Measurements from ENCODE around the gene CCL5. TPM values are rescaled to one million over a fixed set of nuclear protein-coding genes. Genes with fewer than 3 reads are reported as not detected.

CCL5 gene
- 0.31 TPM in 1 of 2 replicates, not detected in the other for total RNA-seq (2014; rRNA removed; shearing (Covaris generic))

DNA sequence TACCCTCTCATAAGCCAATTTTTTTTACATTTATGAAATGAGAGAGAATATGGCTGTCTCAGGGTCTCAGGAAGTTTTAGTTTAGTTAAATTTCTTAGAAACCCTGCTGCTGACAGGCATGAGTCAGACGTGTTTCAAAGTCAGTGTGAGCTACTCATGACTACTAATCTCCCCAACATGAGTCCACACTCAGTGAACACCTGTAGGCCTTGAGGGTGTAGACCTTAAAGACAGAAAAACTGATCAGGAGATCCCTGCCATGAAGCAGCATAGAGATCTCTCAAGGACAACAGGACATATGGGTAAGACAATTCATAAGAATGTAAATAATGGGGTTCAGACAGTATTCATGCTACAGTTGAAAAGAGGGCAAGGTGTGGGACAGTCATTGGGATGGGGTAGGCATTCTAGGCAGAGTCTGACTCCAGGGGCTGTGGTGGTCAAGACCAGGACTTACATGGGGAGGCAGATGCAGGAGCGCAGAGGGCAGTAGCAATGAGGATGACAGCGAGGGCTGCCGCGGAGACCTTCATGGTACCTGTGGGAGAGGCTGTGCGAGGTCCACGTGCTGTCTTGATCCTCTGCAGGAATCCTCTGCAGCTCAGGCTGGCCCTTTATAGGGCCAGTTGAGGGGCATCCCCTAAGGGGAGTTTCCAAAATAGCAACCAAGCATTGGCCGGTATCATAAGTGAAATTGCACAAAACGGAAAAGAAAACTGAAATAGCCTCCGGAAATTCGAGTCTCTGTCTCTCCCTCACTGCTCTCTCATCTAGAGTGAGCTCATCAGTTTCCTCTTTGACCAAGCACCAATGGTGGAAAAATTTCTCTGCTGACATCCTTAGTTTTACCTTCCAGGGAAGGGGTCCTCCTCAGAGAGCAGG is at the start of gene CCL5:
CCL5 (minus strand) TSS at position 588 of the 882 bp plus-strand sequence.
- DNase-seq (ENCODE audit: low spot score), result no peak

DNA sequence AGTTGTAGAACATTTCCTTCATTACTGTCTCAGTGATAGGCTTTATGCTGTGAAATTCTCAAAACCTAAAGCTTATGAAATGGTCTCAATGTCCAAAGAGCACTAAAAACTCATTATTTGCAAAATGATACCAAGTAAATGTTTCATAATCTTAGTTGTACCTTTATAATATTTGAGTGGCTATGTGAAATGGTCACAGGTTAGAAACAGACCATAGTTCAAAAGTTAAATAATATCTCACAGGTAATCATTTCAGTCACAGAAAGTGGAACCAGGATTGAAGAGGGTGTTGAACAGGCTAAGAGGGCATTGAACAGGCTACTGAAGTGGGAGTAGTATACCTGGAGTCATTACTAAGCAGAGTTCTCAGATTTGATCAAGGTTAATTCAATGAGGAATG is 47.6 kb upstream of the CCL5 start:
- no peak for DNase-seq (ENCODE audit: low spot score)

DNA sequence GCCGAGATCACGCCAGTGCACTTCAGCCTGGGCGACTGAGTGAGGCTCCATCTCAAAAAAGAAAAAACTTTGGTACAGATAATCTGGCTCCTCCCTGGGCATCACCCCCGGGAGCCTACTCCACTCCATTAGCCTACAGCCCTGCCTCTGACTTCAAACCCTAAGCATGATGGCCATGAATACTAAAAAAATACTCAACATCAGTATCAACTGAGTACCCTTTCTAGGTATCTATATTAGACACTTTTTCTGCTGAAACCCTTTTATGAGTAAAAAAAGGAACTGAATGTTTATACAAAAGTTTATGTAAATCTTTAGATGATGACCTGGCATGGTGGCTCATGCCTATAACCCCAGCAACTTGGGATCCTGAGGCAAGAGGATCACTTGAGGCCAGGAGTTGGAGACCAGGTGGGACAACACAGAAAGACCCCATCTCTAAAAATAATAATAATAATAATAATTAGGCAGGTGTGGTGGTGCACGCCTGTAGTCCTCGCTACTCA is 43.5 kb upstream of the CCL5 start:
- no peak for DNase-seq (ENCODE audit: low spot score)

DNA sequence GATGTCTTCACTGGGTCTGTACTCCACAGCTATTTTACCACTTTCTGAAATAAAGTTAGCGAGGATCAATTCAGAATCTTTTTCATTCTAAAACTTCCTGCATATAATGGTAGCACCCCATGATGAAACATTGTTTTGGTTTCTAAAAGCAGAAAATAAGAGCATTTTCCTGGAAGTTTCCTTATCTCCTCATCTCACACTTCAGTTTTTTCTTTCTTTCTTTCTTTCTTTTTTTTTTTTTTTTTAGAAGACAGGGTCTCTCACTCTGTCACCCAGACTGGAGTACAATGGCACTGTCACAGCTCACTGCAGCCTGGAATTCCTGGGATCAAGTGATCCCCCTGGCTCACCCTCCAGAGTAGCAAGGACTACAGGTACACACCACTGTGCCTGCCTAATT is 40.1 kb upstream of the CCL5 start:
- no peak for DNase-seq (ENCODE audit: low spot score)

DNA sequence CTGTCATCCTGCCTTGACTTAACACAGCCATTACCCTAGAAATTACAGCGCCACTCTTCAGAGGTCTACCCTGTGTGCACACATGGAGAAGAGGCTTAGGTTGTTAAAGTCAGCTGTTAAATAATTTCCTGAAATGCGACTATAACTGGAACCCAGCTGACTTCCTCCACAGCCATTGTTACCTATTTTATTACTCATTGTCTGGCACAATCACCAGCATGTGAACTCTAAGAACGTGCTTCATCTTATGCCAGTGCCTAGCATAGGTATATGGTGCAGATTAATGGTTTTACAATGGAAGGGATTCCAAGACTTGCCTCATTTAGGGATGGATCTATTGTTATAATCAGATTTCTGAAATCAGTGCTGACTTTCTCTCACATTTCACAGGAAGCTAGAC is 38.5 kb upstream of the CCL5 start:
- DNase-seq (ENCODE audit: low spot score), result no peak

DNA sequence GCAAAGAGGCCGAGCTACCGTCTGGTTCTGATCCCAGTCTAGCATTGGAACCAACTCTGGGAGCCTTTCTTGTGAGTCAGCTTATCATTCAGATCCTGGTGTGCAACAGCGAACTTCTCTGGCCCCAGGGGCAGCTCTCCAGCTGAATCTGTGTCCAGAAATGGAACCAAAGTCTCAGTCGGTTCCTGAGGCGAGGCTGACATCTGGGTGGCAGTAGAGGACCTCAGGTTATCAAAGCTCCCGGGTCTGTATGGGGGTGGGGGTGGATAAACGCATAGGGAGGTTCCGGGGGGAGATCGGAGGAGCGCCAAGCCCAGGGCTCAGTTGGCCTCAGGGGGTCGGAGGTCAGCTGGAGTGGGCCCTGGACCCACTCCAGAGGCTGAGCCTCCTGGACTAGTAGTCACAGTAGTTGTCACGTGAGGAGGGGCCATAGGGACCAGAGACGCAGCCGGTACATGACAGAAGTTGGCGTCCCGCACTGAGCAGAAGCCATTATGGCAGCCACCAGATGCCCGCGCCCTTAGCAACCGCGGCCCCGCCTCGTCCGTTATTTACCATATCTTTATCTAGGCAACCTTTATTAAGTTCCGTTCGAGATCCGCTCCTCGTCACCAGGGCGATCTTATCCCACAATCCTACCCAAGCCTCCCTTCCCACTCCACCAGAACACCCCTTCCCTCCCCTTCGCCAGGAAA is 37.5 kb upstream of the CCL5 start:
- DNase-seq (ENCODE audit: low spot score), result no peak

DNA sequence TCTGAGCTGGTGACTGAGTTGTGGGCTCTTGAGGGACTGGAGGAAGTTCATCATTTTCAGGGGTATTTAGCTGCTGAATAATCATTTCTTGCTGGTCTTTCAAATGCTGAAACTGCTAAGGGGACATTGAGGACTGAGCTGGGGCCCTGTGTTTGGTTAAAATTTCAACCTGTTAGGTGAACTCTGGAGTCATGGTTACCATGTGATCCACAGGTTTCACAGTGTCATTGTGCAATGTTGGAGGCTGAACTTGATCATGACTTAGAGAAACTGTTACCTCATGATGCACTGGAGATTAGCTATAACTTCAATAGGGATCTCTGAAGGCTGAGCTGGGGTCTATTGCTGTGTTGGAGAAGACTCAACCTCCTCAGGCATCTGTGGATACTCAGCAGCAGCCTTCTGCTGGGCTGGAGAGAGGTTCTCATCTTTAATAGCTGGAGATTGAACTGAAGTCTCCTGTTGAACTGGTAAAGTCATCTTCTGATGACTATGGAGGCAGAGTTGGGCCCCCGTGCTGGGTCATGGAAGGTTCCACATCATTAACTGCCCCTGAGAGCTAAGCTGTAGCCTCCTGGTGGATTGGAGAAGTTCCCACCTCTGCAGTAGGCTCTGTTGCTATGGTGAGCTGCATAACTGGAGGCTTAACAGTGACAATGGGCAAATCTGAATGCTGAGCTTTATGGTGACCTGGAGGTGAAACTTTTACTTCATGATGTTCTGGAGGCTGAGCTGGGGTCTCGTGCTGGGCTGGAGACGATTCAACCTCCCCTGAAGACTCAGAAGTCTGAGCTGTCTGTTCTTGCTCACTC is 35.2 kb upstream of the CCL5 start:
- DNase-seq (ENCODE audit: low spot score), result no peak

DNA sequence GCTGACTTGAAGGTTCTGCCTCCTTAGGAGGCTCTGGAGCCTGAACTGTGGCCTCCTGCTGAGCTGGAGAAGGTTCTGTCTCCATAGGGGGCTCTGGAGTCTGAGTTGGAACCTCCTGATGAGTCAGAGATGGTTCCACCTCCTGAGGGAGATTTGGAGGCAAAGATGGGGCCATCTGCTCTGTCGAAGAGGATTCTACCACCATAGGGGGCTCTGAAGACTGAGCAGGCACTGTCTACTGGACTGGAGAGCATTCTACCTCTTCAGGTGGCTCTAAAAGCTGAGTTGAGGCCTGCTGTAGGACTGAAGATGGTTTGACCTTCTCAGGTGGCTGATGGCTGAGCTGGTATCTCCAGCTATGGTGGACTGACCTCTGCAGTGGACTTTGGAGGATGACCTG is 34.2 kb upstream of the CCL5 start:
- no peak for DNase-seq (ENCODE audit: low spot score)

DNA sequence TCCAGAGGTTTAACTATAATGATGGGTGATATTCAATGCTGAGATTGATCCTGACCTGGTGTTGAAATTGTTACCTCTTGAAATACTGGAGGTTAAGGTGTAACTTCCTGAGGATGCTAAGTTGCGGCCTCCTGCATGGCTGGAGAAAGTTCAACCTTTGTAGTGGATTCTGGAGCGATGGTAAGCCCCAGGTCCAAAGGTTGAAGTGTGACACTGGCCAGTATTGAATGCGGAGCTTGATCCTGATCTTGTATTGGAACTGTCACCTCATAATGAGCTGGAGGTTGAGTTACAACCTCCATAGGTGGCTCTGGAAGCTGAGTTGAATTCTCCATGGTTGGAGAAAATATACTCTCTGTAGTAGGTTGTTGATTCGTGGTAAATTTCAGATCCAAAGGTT is 33.4 kb upstream of the CCL5 start:
- no peak for DNase-seq (ENCODE audit: low spot score)

DNA sequence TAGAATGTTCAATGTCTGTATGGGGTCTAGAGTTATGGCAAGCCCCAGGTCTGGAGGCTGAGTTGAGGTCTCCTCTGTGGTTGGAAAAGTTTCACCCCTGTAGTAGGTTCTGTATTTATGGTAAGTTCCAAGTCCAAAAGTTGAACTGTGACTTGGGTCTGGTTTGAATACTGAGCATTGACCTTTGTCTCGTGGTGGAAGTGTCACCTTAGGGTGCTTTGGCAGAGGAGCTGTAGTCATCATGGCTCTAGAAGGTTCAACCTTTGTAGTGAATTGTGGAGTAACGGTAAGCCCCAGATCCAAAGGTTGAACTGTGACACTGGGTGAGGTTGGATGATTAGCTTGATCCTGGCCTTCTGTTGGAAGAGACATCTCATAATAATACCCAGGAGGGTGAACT is 32.8 kb upstream of the CCL5 start:
- no peak for DNase-seq (ENCODE audit: low spot score)

DNA sequence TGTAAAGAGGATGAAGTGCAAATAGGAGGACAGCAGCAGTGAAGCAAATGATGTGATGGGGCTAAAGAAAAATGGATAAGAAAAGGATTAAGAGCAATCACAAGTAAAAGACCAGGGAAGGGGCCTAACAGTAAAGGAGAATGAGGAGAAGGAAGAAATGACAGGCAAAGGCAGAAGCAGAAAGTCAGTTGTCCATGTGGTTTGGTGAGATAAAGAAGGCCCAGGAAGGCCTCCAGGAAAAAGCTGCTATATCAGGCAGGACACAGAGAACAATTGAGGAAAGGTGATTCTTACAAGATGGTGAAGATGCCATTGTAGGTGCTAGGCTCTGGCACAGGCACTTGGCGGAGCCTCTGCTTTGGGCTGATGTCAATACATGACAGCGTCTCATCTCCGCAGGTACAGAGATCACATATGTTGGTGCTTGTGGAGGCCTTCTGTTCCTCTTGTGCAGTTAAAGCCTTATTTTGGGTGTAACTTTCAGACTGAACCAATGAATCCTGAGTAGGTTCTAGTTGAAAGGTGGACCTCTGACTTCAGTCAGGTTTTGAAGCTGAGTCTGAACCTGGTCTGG is 32.3 kb upstream of the CCL5 start:
- DNase-seq (ENCODE audit: low spot score), result no peak

DNA sequence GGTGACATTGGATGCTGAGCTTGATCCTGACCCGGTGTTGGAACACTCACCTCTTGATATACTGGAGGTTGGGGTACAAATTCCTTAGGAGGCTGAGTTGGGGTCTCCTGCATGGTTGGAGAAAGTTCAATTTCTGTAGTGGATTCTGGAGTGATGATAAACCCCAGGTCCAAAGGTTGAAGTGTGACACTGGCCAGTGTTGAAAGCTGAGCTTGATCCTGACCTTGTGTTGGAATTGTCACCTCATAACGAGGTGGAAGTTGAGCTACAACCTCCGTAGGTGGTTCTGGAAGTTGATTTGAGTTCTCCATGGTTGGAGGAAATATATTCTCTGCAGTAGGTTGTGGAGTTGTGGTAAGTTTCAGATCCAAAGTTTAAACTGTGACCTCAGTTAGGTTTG is 29.2 kb upstream of the CCL5 start:
- DNase-seq (ENCODE audit: low spot score), result no peak

DNA sequence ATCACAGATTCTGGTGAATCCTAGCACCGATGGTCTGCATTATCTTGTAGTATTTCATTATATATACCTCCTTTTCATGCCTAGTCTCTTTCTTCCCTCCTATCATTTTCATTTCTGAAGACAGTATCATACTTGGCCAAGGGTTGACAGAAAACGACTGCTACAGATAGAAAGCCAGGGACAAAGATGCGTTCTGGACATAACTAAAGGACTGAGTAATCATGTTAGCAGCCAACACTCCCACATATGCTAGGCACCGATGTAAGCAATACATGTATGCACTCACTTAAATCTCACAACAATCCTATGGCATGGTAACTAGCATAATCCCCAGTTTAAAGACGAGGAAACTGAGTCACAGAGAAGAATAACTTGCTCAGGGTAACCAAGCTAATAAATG is 27.5 kb upstream of the CCL5 start:
- DNase-seq (ENCODE audit: low spot score), result no peak

DNA sequence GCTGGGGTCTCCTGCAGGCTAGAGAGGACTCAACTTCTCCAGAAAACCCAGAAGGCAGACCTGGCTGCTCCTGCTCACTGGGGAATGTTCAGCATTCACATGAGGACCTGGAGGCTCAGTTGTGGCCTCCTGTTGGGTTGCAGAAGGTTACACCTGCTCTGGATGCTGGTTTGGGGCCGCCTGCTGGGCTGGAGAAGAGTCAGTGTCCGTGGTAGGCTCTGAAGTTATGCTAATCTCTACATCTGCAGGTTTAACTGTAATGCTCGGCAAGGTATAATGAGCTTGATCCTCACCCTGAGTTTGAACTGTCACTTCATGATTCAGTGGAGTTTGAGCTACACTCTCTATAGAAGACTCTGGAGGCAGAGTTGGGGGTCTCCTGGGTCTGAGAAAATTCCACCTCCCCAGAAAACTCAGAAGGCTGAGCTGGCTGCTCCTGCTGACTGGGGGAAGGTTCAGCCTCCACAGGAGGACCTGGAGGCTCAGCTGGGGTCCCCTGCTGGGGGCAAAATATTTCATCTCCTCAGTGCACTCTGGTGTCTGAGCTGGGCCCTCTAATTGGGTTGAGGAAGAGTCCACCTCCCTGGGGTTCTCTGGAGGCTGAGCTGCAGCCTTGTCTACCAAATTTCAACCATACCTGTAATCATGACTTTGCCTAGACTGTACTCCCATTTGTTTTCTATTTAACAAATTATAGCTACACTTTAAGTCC is 26.9 kb upstream of the CCL5 start:
- DNase-seq (ENCODE audit: low spot score), result no peak

DNA sequence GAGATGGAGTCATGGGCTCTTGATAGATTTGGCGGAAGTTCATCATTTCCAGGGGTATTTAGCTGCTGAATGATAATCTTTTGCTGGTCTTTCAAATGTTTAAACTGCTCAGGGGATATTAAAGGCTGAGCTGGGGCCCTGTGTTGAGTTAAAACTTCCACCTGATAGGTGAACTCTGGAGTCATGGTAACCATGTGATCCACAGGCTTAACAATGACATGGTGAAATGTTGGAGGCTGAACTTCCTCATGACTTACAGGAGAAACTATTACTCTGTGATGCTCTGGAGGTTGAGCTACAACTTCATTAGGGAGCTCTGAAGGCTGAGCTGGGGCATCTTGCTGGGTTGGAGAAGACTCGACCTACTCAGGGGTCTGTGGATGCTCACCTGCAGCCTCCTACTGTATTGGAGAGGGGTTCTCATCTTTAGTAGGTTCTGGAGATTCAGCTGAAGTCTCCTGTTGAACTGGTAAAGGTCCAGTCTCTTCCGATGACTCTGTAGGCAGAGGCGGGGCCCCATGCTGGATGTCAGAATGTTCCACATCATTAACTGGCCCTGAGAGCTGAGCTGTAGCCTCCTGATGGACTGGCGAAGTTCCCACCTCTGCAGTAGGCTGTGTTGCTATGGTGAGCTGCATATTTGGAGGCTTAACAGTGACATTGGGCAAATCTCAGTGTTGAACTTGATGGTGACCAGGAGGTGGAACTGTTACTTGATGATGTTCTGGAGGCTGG is 26.2 kb upstream of the CCL5 start:
- DNase-seq (ENCODE audit: low spot score), result no peak

DNA sequence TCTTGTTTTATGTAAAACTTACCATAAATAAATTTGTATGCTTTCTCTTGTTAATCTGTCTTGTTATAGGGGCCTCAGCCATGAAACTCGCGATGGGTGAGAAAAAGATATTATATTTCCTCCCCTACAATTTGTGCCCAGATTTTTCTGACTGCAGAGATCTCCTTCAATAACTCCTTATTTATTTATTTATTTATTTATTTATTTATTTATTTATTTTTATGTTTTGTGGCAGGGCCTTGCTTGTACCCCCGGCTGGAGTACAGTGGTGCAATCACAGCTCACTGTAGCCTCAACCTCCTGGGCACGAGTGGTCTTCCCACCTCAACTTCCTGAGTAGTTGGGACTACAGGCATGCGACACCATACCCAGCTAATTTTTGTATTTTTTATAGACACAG is 23.3 kb upstream of the CCL5 start:
- no peak for DNase-seq (ENCODE audit: low spot score)

DNA sequence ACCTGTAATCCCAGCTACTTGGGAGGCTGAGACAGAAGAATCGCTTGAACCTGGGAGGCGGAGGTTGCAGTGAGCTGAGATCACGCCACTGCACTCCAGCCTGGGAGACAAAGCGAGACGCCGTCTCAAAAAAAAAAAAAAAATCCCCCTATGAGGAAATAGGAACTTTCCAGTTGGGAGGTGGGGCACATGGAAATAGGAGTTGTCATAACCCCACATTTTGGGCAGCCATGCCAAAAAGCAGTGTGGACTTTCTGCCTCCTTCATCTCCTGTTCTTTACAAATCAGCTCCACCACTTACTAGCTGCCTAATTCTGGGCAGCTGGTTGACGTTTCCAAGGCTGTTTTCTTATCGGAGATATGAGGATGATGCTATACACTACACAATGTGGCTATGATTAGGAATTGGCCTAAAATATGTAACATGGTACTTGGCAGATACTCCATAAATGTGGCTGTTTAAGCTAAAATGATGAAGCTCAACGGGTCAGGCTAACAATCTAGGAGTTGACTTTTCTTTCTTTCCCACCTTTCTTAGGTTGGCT is 21.5 kb upstream of the CCL5 start:
- DNase-seq (ENCODE audit: low spot score), result no peak

DNA sequence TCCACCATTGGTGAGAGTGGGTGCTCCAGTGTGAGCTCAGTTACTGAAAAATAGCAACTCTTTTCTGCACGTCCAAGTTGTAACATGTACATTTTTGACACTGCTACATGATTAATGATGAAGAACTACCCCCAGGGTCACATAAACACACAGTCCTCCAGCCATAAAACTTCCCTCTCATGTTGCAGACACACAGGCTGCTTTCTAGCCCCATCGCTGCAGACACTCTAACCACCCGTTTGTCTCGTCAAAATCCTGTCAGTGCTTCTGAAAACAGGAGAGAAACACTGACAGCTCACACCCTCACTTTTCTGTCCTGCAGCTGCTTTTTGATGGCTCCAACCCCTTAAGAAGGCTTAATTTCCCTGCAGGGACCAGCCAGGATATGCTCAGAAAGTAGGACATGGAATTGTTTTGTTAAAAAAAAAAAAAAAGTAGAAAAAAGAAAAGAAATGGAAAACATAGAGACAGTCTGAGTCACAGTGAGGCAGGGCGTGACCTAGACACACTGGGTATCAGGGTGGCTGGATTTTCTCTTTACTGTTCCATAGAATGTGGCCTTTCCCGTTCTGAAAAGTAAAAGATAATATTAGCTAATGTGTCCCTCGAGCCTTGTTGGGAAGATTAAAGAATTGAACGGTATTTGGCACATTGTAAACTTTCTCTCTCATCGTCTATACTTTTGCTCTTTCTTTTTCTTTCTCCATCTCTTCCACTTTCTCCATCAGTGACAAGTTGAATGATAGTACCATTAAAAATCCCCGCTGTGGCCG is 20.7 kb upstream of the CCL5 start:
- DNase-seq (ENCODE audit: low spot score), result no peak

DNA sequence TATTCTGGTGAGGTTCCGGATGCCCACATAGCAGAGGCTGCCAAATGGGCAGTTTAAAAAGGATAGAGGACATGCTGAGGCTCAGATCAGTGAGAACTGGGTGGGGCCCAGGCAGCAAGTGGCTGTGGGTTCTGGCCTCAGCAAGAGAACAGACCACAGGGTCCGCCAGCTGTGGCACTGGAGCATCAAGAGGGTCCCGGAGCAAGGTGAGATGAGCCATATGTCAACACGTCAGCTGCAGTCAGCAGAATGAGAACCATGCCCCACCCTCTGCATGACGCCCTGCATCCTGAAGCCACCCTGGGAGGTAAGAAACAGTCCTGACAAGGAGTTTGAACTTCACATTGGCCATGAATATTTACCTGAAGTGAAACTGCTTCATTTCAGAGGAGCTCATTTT is 20.1 kb upstream of the CCL5 start:
- no peak for DNase-seq (ENCODE audit: low spot score)

All from H4 (cell line).